Cardiac muscle cell (in vitro differentiated cells and primary cell): ENCODE results near the gene YEATS2. TPM values are rescaled to one million over a fixed set of nuclear protein-coding genes. Genes with fewer than 3 reads are reported as not detected.

ENCODE experiments used
- DNase-seq, 2 donors: peaks; one replicate each; pipeline versions ENCODE4 v3.0.0 to v3.0.0-alpha.2; 2010 to 2017; ENCODE audit warnings: low read depth in 1 of 2, low spot score in 1 of 2
- H3K27ac ChIP-seq: fragments of 200-600 bp; sonication (generic); 2 replicates; pipeline ENCODE4 v1.5.1; 2016
- H3K27me3 ChIP-seq: fragments of 200-600 bp; sonication (generic); 2 replicates; pipeline ENCODE4 v1.6.0; 2016; ENCODE audit warnings: control low read depth
- H3K36me3 ChIP-seq: fragments of 200-600 bp; sonication (generic); 2 replicates; pipeline ENCODE4 v1.5.1; 2016; ENCODE audit warnings: control low read depth
- H3K4me1 ChIP-seq: fragments of 200-600 bp; sonication (generic); 2 replicates; pipeline ENCODE4 v1.8.1; 2017; ENCODE audit warnings: low read depth, mild to moderate bottlenecking, mixed run types
- H3K4me3 ChIP-seq: fragments of 200-600 bp; sonication (generic); 2 replicates; pipeline ENCODE4 v1.5.1; 2016; ENCODE audit warnings: mild to moderate bottlenecking
- H3K9me3 ChIP-seq: fragments of 200-600 bp; sonication (generic); 2 replicates; pipeline ENCODE4 v1.5.1; 2017; ENCODE audit warnings: low read depth, mild to moderate bottlenecking, control low read depth
- CTCF ChIP-seq: IDR thresholded peaks from 2 replicates; pipeline ENCODE4 v1.5.1; 2012; ENCODE audit warnings: low read depth, mild to moderate bottlenecking, low read length
- polyA plus RNA-seq: library from polyadenylated mRNA; unstranded; fragments of >200 nt; fragmentation: Nextera tagmentation; extraction: Ambion mirVana; gene quantifications from 2 replicates; pipeline ENCODE4 v1.2.1, GENCODE V29; 2016
- total RNA-seq: library from RNA; depleted of rRNA; stranded (reverse); fragments of >200 nt; gene quantifications from 2 replicates; pipeline ENCODE4 v1.2.3, GENCODE V29; 2016

YEATS2 gene
- total and polyA plus RNA-seq, 2 experiments from 2014 or later: 15.7 to 34.9 TPM

GRCh38 chr3:183718012-183718411 lies 20.4 kb downstream of the YEATS2 start:
- no peak for TF ChIP-seq CTCF
- DNase-seq: no peak

GRCh38 chr3:183725387-183725786 lies 27.8 kb downstream of the YEATS2 start:
- H3K9me3 ChIP-seq: no peaks in the 10 kb centered on the region
- H3K27me3 ChIP-seq: no peaks in the 10 kb centered on the region
- no peak for TF ChIP-seq CTCF
- DNase-seq: no peak
- no peak overlapping the region for H3K4me3 ChIP-seq
- H3K27ac ChIP-seq: no peak overlapping the region
- H3K36me3 ChIP-seq: peaks cover 74% of the 10 kb centered on the region
- H3K4me1 ChIP-seq: no peaks in the 10 kb centered on the region

More at GRCh38 chr3:183718012-183718411, 20.4 kb downstream of the YEATS2 start:
- peaks cover 45% of the 10 kb centered on the region for H3K36me3 ChIP-seq
- no peaks in the 10 kb centered on the region for H3K4me1 ChIP-seq
- H3K27me3 ChIP-seq: no peaks in the 10 kb centered on the region
- H3K27ac ChIP-seq: no peak overlapping the region
- H3K9me3 ChIP-seq: no peaks in the 10 kb centered on the region
- no peak overlapping the region for H3K4me3 ChIP-seq

GRCh38 chr3:183728204-183728603 lies 30.6 kb downstream of the YEATS2 start:
- H3K27ac ChIP-seq: no peak overlapping the region
- no peak for DNase-seq
- no peak for TF ChIP-seq CTCF
- H3K9me3 ChIP-seq: no peaks in the 10 kb centered on the region
- H3K27me3 ChIP-seq: no peaks in the 10 kb centered on the region
- H3K4me3 ChIP-seq: no peak overlapping the region
- peaks cover 58% of the 10 kb centered on the region for H3K36me3 ChIP-seq
- H3K4me1 ChIP-seq: no peaks in the 10 kb centered on the region

GRCh38 chr3:183730361-183730760 lies 32.8 kb downstream of the YEATS2 start:
- TF ChIP-seq CTCF: no peak
- H3K4me1 ChIP-seq: no peaks in the 10 kb centered on the region
- no peaks in the 10 kb centered on the region for H3K27me3 ChIP-seq
- H3K36me3 ChIP-seq: peaks cover 45% of the 10 kb centered on the region
- DNase-seq: no peak
- H3K27ac ChIP-seq: no peak overlapping the region
- H3K9me3 ChIP-seq: no peaks in the 10 kb centered on the region
- no peak overlapping the region for H3K4me3 ChIP-seq

- Histone ChIP-seq H3K27ac (no peak overlapping the region), H3K4me3 (no peak overlapping the region), H3K36me3 (peaks cover 39% of the 10 kb centered on the region), H3K9me3 (no peaks in the 10 kb centered on the region), H3K27me3 (no peaks in the 10 kb centered on the region), H3K4me1 (no peaks in the 10 kb centered on the region)
- TF ChIP-seq CTCF: no peak
- no peak for DNase-seq
Observed at GRCh38 chr3:183731611-183732010, 34.0 kb downstream of the YEATS2 start.

GRCh38 chr3:183733553-183733952 lies 36.0 kb downstream of the YEATS2 start:
- H3K36me3 ChIP-seq: peaks cover 31% of the 10 kb centered on the region
- TF ChIP-seq CTCF: no peak
- no peaks in the 10 kb centered on the region for H3K27me3 ChIP-seq
- no peak for DNase-seq
- H3K9me3 ChIP-seq: no peaks in the 10 kb centered on the region
- no peak overlapping the region for H3K27ac ChIP-seq
- H3K4me1 ChIP-seq: no peaks in the 10 kb centered on the region
- H3K4me3 ChIP-seq: no peak overlapping the region
